CD4-positive, alpha-beta T cell (primary cell): ENCODE results near the gene LSM14A. TPM values are rescaled to one million over a fixed set of nuclear protein-coding genes. Genes with fewer than 3 reads are reported as not detected.

Experiments used
- ATAC-seq: fragments of 200-7000 bp; cut with Tn5 transposase; one replicate; pipeline ENCODE4 v1.10.0; 2022; ENCODE audit warnings: mild to moderate bottlenecking; ENCODE audit not compliant: poor library complexity
- CTCF ChIA-PET: fragments of 350-600 bp; sonication (Branson Sonifier 250); formaldehyde crosslinking; loops from one replicate; lab custom pipeline; 2021; ENCODE audit warnings: antibody characterized with exemption, inconsistent platforms; lab: Charles Lee
- POLR2A ChIA-PET: fragments of 350-600 bp; sonication (Branson Sonifier 250); formaldehyde crosslinking; loops from one replicate; lab custom pipeline; 2021; ENCODE audit warnings: antibody characterized with exemption, inconsistent platforms; lab: Charles Lee
- DNase-seq, 14 experiments: peaks; one replicate each; pipeline ENCODE4 v3.0.0-alpha.2; 2013 to 2020; ENCODE audit warnings: mixed read lengths in 2 of 14
- H3K27ac ChIP-seq, 2 donors: one replicate each; pipeline versions ENCODE4 v1.5.1 to v1.7.0; 2013; ENCODE audit warnings: low read length in 2 of 2, low read depth in 1 of 2, mild to moderate bottlenecking in 1 of 2
- H3K27me3 ChIP-seq, 2 experiments: 1 replicate in 1 of 2; 2 replicates in 1 of 2; pipeline versions ENCODE4 v1.6.1 to v1.7.0; 2013; ENCODE audit warnings: low read length in 2 of 2, control low read depth in 1 of 2, mild to moderate bottlenecking in 1 of 2, moderate library complexity in 1 of 2; ENCODE audit not compliant: insufficient read depth in 2 of 2, control insufficient read depth in 1 of 2
- H3K36me3 ChIP-seq: one replicate; pipeline ENCODE4 v1.6.1; 2013; ENCODE audit warnings: low read length, control low read depth; ENCODE audit not compliant: insufficient read depth
- H3K4me1 ChIP-seq: one replicate; pipeline ENCODE4 v1.6.1; 2013; ENCODE audit warnings: low read length, control low read depth; ENCODE audit not compliant: insufficient read depth
- H3K4me3 ChIP-seq: one replicate; pipeline ENCODE4 v1.5.1; 2013; ENCODE audit warnings: mild to moderate bottlenecking, low read length, moderate library complexity
- H3K9me3 ChIP-seq, 2 experiments: 1 replicate in 1 of 2; 2 replicates in 1 of 2; pipeline versions ENCODE4 v1.6.1 to v1.7.0; 2013; ENCODE audit warnings: low read length in 2 of 2, mild to moderate bottlenecking in 2 of 2, control low read depth in 1 of 2, moderate library complexity in 1 of 2; ENCODE audit not compliant: control insufficient read depth in 1 of 2, insufficient read depth in 1 of 2
- H3K27ac Mint-ChIP-seq: one replicate; pipeline ENCODE4 v1.8.0; 2020; ENCODE audit warnings: mixed read lengths
- H3K27me3 Mint-ChIP-seq: one replicate; pipeline ENCODE4 v1.8.0; 2021; ENCODE audit warnings: mixed read lengths
- H3K36me3 Mint-ChIP-seq: one replicate; pipeline ENCODE4 v1.8.0; 2021; ENCODE audit warnings: low read depth, mixed read lengths
- H3K4me1 Mint-ChIP-seq: one replicate; pipeline ENCODE4 v1.8.0; 2021; ENCODE audit warnings: low read depth, mixed read lengths
- H3K4me3 Mint-ChIP-seq: one replicate; pipeline ENCODE4 v1.8.0; 2020; ENCODE audit warnings: mild to moderate bottlenecking, mixed read lengths
- H3K9me3 Mint-ChIP-seq: one replicate; pipeline ENCODE4 v1.8.0; 2020; ENCODE audit warnings: mixed read lengths
- CTCF ChIP-seq: fragments of 200-600 bp; IDR thresholded peaks from one replicate; pipeline ENCODE4 v1.8.0; 2022; ENCODE audit warnings: antibody characterized with exemption, mild to moderate bottlenecking
- intact Hi-C, 2 experiments: fragments of 100-400 bp; cut with DNase I in 1 of 2; cut with micrococcal nuclease in 1 of 2; formaldehyde crosslinking; loops; one replicate each; pipeline versions ENCODE4 v1.15.1 to v1.9.0; 2023 to 2025; cut with DNase I, micrococcal nuclease
- total RNA-seq, 174 experiments: library from RNA in 2 of 174; stranded (reverse) in 2 of 174; gene quantifications; one replicate each; pipeline ENCODE4 v1.2.3 and lab custom pipeline; 2021 to 2026

Gene LSM14A
- total RNA-seq, 2 experiments from 2014 or later: 210 to 217 TPM

DNA sequence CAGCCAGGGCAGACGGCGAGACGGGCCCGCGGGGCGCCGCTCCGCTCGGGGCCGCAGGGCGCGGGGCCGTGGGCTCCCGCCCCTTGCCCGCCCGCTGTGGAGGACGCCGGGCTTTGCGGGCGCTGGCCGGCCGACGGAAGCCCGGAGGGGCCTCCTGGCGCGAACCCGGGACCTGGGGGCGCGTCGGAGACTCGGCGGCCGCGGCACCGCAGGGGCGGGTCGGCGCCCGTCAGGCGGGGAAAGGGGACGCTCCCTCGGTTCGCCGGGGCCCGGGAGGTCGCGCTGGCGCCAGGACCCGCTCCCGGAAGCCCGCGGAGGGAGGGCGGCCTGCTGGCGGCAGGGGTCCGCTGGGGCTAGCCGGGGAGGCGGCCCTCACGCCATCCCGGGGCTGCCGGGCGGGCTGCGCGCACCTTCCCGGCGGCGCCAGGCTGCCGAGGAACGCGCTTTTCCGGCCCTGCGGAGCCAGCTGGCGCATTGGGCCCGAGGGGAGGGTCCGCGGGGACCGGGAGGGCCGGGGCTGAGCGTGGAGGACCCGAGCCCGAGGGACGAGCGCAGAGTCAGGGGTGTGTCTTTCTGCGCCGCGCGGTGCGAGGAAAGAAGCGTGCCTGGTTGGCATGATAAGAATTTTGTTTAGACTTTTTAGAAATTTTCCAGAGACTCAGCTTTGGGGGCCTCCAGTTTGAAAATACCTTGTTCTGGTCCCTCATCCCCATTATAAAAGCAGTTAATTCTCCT is 82.6 kb downstream of the LSM14A start:
- CTCF ChIA-PET: interaction anchor here (1.4 kb wide), 1 partner anchor 14 kb away, joined by 5 read pairs; no protein-coding TSS in a partner anchor
- H3K4me1 Mint-ChIP-seq: peaks cover 53% of the 10 kb centered on the region
- peak; percentile 30 for ATAC-seq

DNA sequence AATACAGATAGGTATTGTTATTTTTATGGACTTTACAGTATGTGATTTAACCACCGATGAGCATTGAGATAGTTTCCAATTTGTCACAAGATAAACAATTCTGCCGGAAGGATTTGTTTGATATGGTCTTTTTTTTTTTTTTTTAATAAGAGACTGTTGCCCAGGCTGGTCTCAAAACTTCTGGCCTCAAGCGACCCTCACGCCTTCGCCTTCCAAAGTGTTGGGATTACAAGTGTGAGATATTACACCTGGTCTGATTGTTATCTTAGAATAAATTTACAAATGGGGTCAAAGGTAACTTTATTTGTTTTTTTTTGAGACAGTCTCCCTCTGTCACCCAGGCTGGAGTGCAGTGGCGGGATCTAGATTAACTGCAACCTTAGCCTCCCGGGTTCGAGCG is 83.2 kb downstream of the LSM14A start:
- peak in 1 of 14 experiments; percentile 34 for DNase-seq
- Mint-ChIP-seq H3K27me3 (no peaks in the 10 kb centered on the region), H3K4me3 (peak overlapping the region; percentile 98), H3K9me3 (no peaks in the 10 kb centered on the region), H3K27ac (peak overlapping the region; percentile 94), H3K36me3 (peaks cover 23% of the 10 kb centered on the region), H3K4me1 (peaks cover 57% of the 10 kb centered on the region)
- Histone ChIP-seq H3K27me3 (no peaks in the 10 kb centered on the region), H3K27ac (peak overlapping the region in 1 of 2 donors; percentile 25), H3K4me3 (peak overlapping the region; percentile 67), H3K9me3 (no peaks in the 10 kb centered on the region), H3K36me3 (peaks cover 3% of the 10 kb centered on the region), H3K4me1 (peaks cover 31% of the 10 kb centered on the region)
- ChIA-PET CTCF (interaction anchor here (1.4 kb wide), 1 partner anchor 13 kb away, joined by 5 read pairs; no protein-coding TSS in a partner anchor), POLR2A (interaction anchor here (0.7 to 2.8 kb wide), 3 partner anchors 15 to 83 kb away, joined by 3 to 30 read pairs (median 3); partner anchors contain the start of gene LSM14A)
- intact Hi-C loops: loop anchor here (1.0 to 5.0 kb wide), 4 partner anchors 12 to 81 kb away; no protein-coding TSS in a partner anchor
- ATAC-seq: no peak
- no peak for TF ChIP-seq CTCF

More for the DNA sequence above, 82.6 kb downstream of the LSM14A start:
- Mint-ChIP-seq H3K27me3 (no peaks in the 10 kb centered on the region), H3K27ac (peak overlapping the region; percentile 94), H3K9me3 (no peaks in the 10 kb centered on the region), H3K36me3 (peaks cover 21% of the 10 kb centered on the region), H3K4me3 (peak overlapping the region; percentile 98)
- DNase-seq: peak in 11 of 14 experiments; percentile 3 to 63 (median 32)
- Histone ChIP-seq H3K4me1 (peaks cover 31% of the 10 kb centered on the region), H3K36me3 (peaks cover 3% of the 10 kb centered on the region), H3K9me3 (no peaks in the 10 kb centered on the region), H3K27me3 (no peaks in the 10 kb centered on the region), H3K4me3 (peak overlapping the region; percentile 76), H3K27ac (peak overlapping the region; percentile 25 to 34)
- TF ChIP-seq CTCF: no peak
- POLR2A ChIA-PET: interaction anchor here (0.7 to 2.8 kb wide), 3 partner anchors 15 to 82 kb away, joined by 3 to 30 read pairs (median 3); partner anchors contain the start of gene LSM14A
- intact Hi-C loops: loop anchor here (1.0 to 5.0 kb wide), 4 partner anchors 12 to 82 kb away; no protein-coding TSS in a partner anchor

GRCh38 chr19:34256835-34257558 is 84.7 kb downstream of the LSM14A start:
- ChIA-PET POLR2A (interaction anchor here (1.0 to 2.8 kb wide), 2 partner anchors 13 kb away, joined by 5 to 30 read pairs; no protein-coding TSS in a partner anchor), CTCF (interaction anchor here (0.6 kb wide), 1 partner anchor 64 kb away, joined by 4 read pairs; no protein-coding TSS in a partner anchor)
- H3K27me3 Mint-ChIP-seq: no peaks in the 10 kb centered on the region
- ATAC-seq (no peak), DNase-seq (no peak)
- Histone ChIP-seq H3K27ac (no peak overlapping the region), H3K4me1 (peaks cover 46% of the 10 kb centered on the region), H3K9me3 (no peaks in the 10 kb centered on the region), H3K4me3 (no peak overlapping the region), H3K36me3 (peaks cover 3% of the 10 kb centered on the region), H3K27me3 (no peaks in the 10 kb centered on the region)
- TF ChIP-seq CTCF: no peak
- no peaks in the 10 kb centered on the region for H3K9me3 Mint-ChIP-seq
- H3K4me3 Mint-ChIP-seq: peak overlapping the region; percentile 98
- intact Hi-C loops: loop anchor here in 1 of 2 experiments (5.0 kb wide), 1 partner anchor 40 kb away; no protein-coding TSS in a partner anchor
- H3K27ac Mint-ChIP-seq: peak overlapping the region; percentile 94
- H3K36me3 Mint-ChIP-seq: peaks cover 37% of the 10 kb centered on the region
- peaks cover 71% of the 10 kb centered on the region for H3K4me1 Mint-ChIP-seq
